Keratinocyte (primary cell): ENCODE measurements around the gene STX18. TPM values are rescaled to one million over a fixed set of nuclear protein-coding genes. Genes with fewer than 3 reads are reported as not detected.

Experiments
- DNase-seq: peaks from one replicate; pipeline ENCODE4 v3.0.0-alpha.2; 2011; ENCODE audit warnings: low read depth, missing footprints, low spot score
- FAIRE-seq: peaks from 2 replicates; lab custom pipeline; 2011; peaks lifted over from hg19 to GRCh38; lab: Jason Lieb, UNC
- H2AFZ ChIP-seq: 2 replicates; pipeline ENCODE4 v1.6.0; 2012; ENCODE audit warnings: low read length, control low read depth, inconsistent platforms; ENCODE audit not compliant: control insufficient read depth
- H3K27ac ChIP-seq: 2 replicates; pipeline ENCODE4 v1.5.1; 2011; ENCODE audit warnings: low read length; ENCODE audit not compliant: control insufficient read depth, insufficient read depth
- H3K27me3 ChIP-seq: 3 replicates; pipeline ENCODE4 v1.6.0; 2011; ENCODE audit warnings: low read length; ENCODE audit not compliant: control insufficient read depth, insufficient read depth; ENCODE audit errors: extremely low read depth
- H3K36me3 ChIP-seq, 2 experiments: 2 replicates in 1 of 2; 3 replicates in 1 of 2; pipeline ENCODE4 v1.5.1; 2011; ENCODE audit warnings: low read length in 2 of 2, mild to moderate bottlenecking in 1 of 2; ENCODE audit not compliant: control insufficient read depth in 2 of 2, insufficient read depth in 2 of 2; ENCODE audit errors: extremely low read depth in 1 of 2
- H3K4me1 ChIP-seq: 3 replicates; pipeline ENCODE4 v1.5.1; 2011; ENCODE audit warnings: low read length; ENCODE audit not compliant: control insufficient read depth, insufficient read depth; ENCODE audit errors: extremely low read depth
- H3K4me2 ChIP-seq: 3 replicates; pipeline ENCODE4 v1.6.0; 2011; ENCODE audit warnings: low read depth, low read length; ENCODE audit not compliant: control insufficient read depth, insufficient read depth; ENCODE audit errors: extremely low read depth
- H3K4me3 ChIP-seq, 3 experiments: fragments of 200-600 bp in 1 of 3; sonication (generic) in 1 of 3; 2 replicates in 2 of 3; 3 replicates in 1 of 3; pipeline ENCODE4 v1.5.1; 2011 to 2016; ENCODE audit warnings: low read length in 3 of 3, mild to moderate bottlenecking in 3 of 3, control low read depth in 2 of 3, inconsistent platforms in 1 of 3, low read depth in 1 of 3, mixed read lengths in 1 of 3, mixed run types in 1 of 3, moderate library complexity in 1 of 3; ENCODE audit not compliant: control insufficient read depth in 2 of 3, insufficient read depth in 2 of 3; ENCODE audit errors: extremely low read depth in 1 of 3
- H3K79me2 ChIP-seq: 2 replicates; pipeline ENCODE4 v1.6.0; 2012; ENCODE audit warnings: low read length; ENCODE audit not compliant: control insufficient read depth, insufficient read depth
- H3K9ac ChIP-seq: 3 replicates; pipeline ENCODE4 v1.6.0; 2011; ENCODE audit warnings: low read length; ENCODE audit not compliant: control insufficient read depth, insufficient read depth; ENCODE audit errors: extremely low read depth
- H3K9me1 ChIP-seq: 3 replicates; pipeline ENCODE4 v1.6.0; 2011; ENCODE audit warnings: low read length; ENCODE audit not compliant: control insufficient read depth, insufficient read depth; ENCODE audit errors: extremely low read depth
- H3K9me3 ChIP-seq: 2 replicates; pipeline ENCODE4 v1.5.1; 2012; ENCODE audit warnings: low read depth, low read length; ENCODE audit not compliant: control insufficient read depth
- H4K20me1 ChIP-seq: 3 replicates; pipeline ENCODE4 v1.6.0; 2011; ENCODE audit warnings: low read length; ENCODE audit not compliant: control insufficient read depth, insufficient read depth; ENCODE audit errors: extremely low read depth
- EZH2 ChIP-seq: IDR thresholded peaks from one replicate; pipeline ENCODE4 v1.6.1; 2012; ENCODE audit warnings: inconsistent platforms, mild to moderate bottlenecking, low read length, moderate library complexity
- dilution Hi-C: fragments of 300-500 bp; cut with MboI; formaldehyde crosslinking; loops from one replicate; pipeline ENCODE4 v1.7.0; 2020; ENCODE audit warnings: low sequenced_read_pairs; ENCODE audit not compliant: extremely low pct_ligation_motif_present
- polyA plus RNA-seq, 5 experiments: library from polyadenylated mRNA; depleted of rRNA in 3 of 5; stranded (reverse) in 3 of 5; stranded (forward) in 1 of 5; unstranded in 1 of 5; fragments of >200 nt; gene quantifications; 1 replicate in 1 of 5; 2 replicates in 3 of 5; 3 replicates in 1 of 5; pipeline versions ENCODE4 v1.2.1 to v1.2.3, GENCODE V29; 2011 to 2012; ENCODE audit warnings: missing spikeins in 2 of 5, low read depth in 1 of 5, low replicate concordance in 1 of 5
- TF ChIP-seq, protein P1 (sequence below), 3 experiments: IDR thresholded peaks in 1 of 3; conservative IDR thresholded peaks in 1 of 3; optimal IDR thresholded peaks in 1 of 3; 2 replicates in 2 of 3; 3 replicates in 1 of 3; pipeline versions ENCODE3 to v1.5.1; 2011; ENCODE audit warnings: low read length in 3 of 3, mild to moderate bottlenecking in 3 of 3, moderate library complexity in 2 of 3, control low read depth in 1 of 3, inconsistent platforms in 1 of 3; ENCODE audit not compliant: insufficient read depth in 2 of 3; ENCODE audit errors: extremely low read depth in 1 of 3

The STX18 gene
- polyA plus RNA-seq, 1 donor (not counting 4 experiments of a cell fraction or from before 2014, with no cell fraction given) = 21.6 TPM

DNA sequence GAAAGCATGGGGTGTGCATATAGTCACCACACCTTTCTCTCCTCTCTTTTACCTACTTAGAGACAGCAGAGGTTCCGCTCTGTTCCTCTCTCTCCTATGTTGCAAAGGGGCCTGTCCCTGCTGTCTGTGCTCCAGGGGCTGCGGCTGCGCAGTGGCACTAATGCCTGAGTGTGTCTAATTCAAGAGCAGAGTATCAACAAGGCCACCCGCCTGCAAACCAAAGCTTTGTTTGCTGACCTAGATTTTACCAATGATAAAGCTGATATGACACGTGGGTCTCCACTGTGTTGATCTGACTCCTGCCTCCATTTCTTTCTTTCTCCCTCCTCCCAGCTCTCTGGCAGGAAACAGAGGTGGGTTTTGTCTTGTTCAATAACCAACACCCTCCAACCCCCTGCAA, 80.0 kb downstream of the STX18 start:
- Histone ChIP-seq H3K9me3 (no peaks in the 10 kb centered on the region), H3K36me3 (peaks cover 4 to 14% of the 10 kb centered on the region in 2 experiments)
- dilution Hi-C loops = no loop called here

DNA sequence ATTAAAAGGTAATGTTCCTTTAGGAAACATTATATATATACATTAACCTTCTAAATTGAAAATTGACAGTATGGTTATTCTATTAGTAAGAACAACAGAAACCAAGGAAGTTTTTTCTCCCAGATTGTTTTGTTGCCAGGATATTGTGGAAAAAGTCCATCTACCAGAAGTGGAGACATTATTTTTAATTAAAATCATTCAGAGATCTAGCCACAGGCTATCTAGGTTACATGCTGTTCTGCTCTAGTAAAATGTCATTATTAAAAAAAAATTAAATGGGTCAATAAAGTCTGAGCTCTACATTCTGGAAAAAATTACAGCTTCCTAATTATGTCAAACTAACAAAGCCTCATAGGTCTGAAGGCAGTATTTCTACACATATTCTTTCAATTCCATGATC, 80.7 kb downstream of the STX18 start:
- dilution Hi-C loops = no loop called here
- H3K4me1 ChIP-seq = no peaks in the 10 kb centered on the region

More for the DNA sequence above, 80.0 kb downstream of the STX18 start:
- no peak overlapping the region for H3K9ac ChIP-seq
- H3K4me1 ChIP-seq = no peaks in the 10 kb centered on the region
- FAIRE-seq (no peak), DNase-seq (no peak)
- no peak overlapping the region for H2AFZ ChIP-seq
- no peaks in the 10 kb centered on the region for H4K20me1 ChIP-seq
- H3K79me2 ChIP-seq = no peaks in the 10 kb centered on the region
- TF ChIP-seq, protein P1, sequence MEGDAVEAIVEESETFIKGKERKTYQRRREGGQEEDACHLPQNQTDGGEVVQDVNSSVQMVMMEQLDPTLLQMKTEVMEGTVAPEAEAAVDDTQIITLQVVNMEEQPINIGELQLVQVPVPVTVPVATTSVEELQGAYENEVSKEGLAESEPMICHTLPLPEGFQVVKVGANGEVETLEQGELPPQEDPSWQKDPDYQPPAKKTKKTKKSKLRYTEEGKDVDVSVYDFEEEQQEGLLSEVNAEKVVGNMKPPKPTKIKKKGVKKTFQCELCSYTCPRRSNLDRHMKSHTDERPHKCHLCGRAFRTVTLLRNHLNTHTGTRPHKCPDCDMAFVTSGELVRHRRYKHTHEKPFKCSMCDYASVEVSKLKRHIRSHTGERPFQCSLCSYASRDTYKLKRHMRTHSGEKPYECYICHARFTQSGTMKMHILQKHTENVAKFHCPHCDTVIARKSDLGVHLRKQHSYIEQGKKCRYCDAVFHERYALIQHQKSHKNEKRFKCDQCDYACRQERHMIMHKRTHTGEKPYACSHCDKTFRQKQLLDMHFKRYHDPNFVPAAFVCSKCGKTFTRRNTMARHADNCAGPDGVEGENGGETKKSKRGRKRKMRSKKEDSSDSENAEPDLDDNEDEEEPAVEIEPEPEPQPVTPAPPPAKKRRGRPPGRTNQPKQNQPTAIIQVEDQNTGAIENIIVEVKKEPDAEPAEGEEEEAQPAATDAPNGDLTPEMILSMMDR (optimal IDR thresholded peaks at IDR 0.05 in 1 of 3, IDR thresholded peaks at IDR 0.05 in 1 of 3, conservative IDR thresholded peaks at IDR 0.05 in 1 of 3; ENCODE audit: extremely low read depth in 1 of 3, insufficient read depth in 2 of 3, low read length in 3 of 3) = no peak
- no peak for TF ChIP-seq EZH2
- H3K27ac ChIP-seq = no peak overlapping the region
- no peak overlapping the region for H3K4me3 ChIP-seq
- H3K27me3 ChIP-seq = no peaks in the 10 kb centered on the region
- no peak overlapping the region for H3K4me2 ChIP-seq
- no peaks in the 10 kb centered on the region for H3K9me1 ChIP-seq

More for the DNA sequence above, 80.7 kb downstream of the STX18 start:
- Histone ChIP-seq H3K79me2 (no peaks in the 10 kb centered on the region), H3K9me3 (no peaks in the 10 kb centered on the region), H2AFZ (no peak overlapping the region), H3K27me3 (no peaks in the 10 kb centered on the region), H3K9me1 (no peaks in the 10 kb centered on the region), H3K4me2 (no peak overlapping the region), H3K27ac (no peak overlapping the region), H3K36me3 (peaks cover 8 to 15% of the 10 kb centered on the region in 2 experiments), H4K20me1 (no peaks in the 10 kb centered on the region), H3K9ac (no peak overlapping the region), H3K4me3 (no peak overlapping the region)
- no peak for DNase-seq
- FAIRE-seq = no peak
- TF ChIP-seq, protein P1 (optimal IDR thresholded peaks at IDR 0.05 in 1 of 3, IDR thresholded peaks at IDR 0.05 in 1 of 3, conservative IDR thresholded peaks at IDR 0.05 in 1 of 3; ENCODE audit: extremely low read depth in 1 of 3, insufficient read depth in 2 of 3, low read length in 3 of 3) = no peak
- TF ChIP-seq EZH2 = no peak
